H7 (cell line): ENCODE measurements around the gene ZBTB11. TPM values are rescaled to one million over a fixed set of nuclear protein-coding genes. Genes with fewer than 3 reads are reported as not detected.

Experiments used
- DNase-seq: peaks from one replicate; pipeline ENCODE4 v3.0.0; 2012
- H3K27me3 ChIP-seq: 2 replicates; pipeline ENCODE4 v1.6.0; 2011; ENCODE audit warnings: mild to moderate bottlenecking, low read length; ENCODE audit not compliant: control insufficient read depth, insufficient read depth
- H3K36me3 ChIP-seq: replicated peaks from 2 replicates; pipeline ENCODE4 v1.5.1; 2011; ENCODE audit warnings: low read length; ENCODE audit not compliant: control insufficient read depth, insufficient read depth
- H3K4me3 ChIP-seq: 2 replicates; pipeline ENCODE4 v1.5.1; 2011; ENCODE audit warnings: low read depth, mild to moderate bottlenecking, control low read depth, low read length, moderate library complexity; ENCODE audit not compliant: insufficient read depth
- total RNA-seq: library from RNA; depleted of rRNA; stranded (reverse); fragments of >200 nt; shearing (Covaris generic); gene quantifications from 2 replicates; pipeline ENCODE4 v1.2.3, GENCODE V29; 2014

Gene ZBTB11
- total RNA-seq, 1 experiment from 2014 or later, result 15.3 TPM

DNA sequence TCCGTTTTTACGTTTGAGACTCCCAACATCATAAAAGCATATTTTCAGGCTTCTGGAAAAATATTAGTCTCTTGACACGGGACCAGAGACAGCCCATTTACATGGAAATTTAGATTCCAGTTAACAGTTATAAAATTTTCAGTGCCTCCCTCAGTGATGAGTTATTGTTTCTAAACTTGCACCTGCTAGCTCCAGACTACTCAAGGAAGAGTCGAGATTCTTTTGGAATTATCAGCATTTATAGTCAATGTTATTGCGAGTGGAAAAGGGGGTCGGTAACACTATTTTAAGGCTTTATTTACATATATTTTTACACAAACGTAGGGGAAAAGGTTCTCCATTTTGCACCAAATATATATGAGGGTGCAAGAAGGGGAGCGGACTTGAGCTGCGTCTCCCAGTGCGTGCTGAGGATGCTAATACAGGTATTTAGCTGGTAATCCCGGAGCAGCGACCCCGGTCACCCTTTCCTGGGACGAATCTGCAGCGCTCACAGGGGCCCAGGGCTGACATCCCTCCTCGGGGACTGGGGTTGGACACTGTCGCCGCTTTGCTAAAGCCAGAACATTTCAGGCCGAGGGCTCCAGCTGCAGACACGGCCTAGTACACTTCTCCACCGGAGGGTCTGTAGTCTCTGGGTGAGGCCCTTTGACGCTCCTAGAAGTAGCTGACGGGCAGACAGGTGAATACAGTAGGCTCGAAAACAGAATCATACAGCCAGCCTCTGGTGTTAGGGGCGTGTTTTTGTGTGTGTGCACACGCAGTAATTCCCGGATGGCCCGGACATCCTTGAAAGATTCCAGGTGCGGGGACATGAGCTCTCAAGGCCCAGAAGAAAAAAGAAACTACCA, 729 bp upstream of the ZBTB11 start:
- peaks cover 23% of the 10 kb centered on the region for H3K36me3 ChIP-seq
- H3K4me3 ChIP-seq, result peak overlapping the region; percentile 17; the same call in 1 of the 2 replicates
- peak; percentile 41 for DNase-seq
- H3K27me3 ChIP-seq, result no peaks in the 10 kb centered on the region

- no peaks in the 10 kb centered on the region for H3K27me3 ChIP-seq
- DNase-seq, result peak; percentile 98
- H3K4me3 ChIP-seq, result peak overlapping the region; percentile 96
- peaks cover 11% of the 10 kb centered on the region for H3K36me3 ChIP-seq
These were observed 642 bp downstream of the ZBTB11 start for GRCh38 chr3:101676216-101676764.

DNA sequence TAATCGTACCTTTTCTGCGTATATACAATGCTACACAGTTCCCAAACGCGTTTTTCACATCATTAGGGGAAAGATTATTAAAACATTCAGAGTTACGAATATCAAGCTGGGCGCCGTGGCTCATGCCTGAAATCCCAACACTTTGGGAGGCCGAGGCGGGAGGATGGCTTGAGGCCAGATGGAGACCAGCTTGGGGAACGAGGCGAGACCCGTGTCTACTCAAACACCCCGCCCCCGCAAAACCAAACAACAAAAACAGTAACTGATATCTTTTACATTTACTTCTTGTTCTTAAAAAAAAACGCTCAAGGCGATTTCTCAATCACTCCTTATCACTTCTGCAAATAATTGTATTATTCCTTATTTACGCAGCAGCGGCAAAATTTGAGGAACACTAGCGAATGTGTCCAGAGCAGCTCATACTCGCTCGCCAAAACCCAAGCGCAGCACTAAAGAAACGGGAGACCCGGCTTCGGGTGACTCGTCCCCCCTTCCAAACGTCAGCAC, 1.2 kb downstream of the ZBTB11 start:
- peak overlapping the region; percentile 96 for H3K4me3 ChIP-seq
- DNase-seq, result no peak
- H3K27me3 ChIP-seq, result no peaks in the 10 kb centered on the region
- peaks cover 9% of the 10 kb centered on the region for H3K36me3 ChIP-seq

DNA sequence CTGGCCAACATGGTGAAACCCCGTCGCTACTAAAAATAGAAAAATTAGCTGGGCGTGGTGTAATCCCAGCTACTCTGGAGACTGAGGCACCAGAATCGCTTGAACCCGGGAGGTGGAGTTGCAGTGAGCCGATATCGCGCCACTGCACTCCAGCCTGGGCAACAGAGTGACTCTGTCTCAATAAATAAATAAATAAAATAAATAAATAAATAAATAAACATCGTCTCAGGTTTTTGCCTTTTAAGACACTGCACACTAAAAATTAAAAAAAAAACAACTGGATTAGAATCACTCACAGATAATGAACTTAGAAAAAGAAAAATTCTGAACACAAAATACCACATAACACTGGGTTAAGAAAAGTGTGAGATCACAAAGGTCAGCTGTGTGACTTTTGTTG, 2.4 kb downstream of the ZBTB11 start:
- peaks cover 3% of the 10 kb centered on the region for H3K36me3 ChIP-seq
- H3K27me3 ChIP-seq, result no peaks in the 10 kb centered on the region
- DNase-seq, result no peak
- no peak overlapping the region for H3K4me3 ChIP-seq

DNA sequence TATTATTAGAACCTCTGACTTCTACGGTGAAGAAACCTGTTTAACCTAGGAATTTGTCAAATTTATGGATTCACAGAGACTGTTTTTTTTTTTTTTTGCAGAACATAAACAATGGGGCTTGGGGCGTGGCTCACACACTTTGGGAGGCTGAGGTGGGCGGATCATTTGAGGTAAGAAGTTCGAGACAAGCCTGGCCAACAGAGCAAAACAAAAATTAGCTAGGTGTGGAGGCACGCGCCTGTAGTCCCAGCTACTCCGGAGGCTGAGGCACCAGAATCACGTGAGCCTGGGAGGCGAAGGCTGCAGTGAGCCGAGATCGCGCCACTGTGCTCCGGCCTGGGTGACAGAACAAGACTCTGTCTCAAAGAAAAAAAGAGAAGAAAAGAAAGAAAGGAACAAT, 3.0 kb downstream of the ZBTB11 start:
- Histone ChIP-seq H3K27me3 (no peaks in the 10 kb centered on the region), H3K4me3 (no peak overlapping the region), H3K36me3 (peaks cover 3% of the 10 kb centered on the region)
- no peak for DNase-seq

DNA sequence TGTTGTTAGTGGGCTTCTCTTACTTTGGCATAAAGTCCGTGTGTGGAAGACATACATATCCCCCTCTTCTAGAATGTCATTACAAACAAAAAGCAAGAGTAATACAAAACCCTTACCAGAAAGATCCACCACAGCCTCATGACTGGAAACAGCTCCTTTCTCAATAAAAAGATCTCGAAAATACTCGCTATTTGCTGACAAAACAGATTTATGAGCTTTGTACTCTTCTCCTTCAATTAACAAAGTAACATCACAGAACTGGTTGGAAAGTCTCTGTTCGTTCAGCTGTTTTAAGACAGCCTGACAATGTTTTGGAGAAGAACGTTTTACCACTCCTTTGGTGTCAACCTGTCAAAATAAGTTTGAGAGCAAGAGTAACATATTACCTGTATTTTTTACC, 5.9 kb downstream of the ZBTB11 start:
- no peak overlapping the region for H3K4me3 ChIP-seq
- H3K36me3 ChIP-seq, result peaks cover 3% of the 10 kb centered on the region
- DNase-seq, result no peak
- H3K27me3 ChIP-seq, result no peaks in the 10 kb centered on the region

DNA sequence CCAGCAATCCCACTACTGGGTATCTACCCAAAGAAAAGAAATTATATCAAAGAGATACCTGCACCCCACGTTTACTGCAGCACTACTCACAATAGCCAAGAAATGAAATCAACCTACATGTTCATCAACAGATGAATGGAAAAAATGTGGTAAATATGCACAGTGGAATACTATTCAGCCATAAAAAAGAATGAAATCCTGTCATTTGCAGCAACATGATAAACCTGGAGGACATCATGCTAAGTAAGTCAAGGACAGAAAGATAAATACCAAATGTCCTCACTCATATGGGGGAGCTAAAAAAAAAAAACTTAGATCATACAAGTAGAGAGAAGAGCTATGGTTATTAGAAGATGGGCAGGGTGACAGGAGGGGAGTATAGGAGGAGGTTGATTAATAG, 9.1 kb downstream of the ZBTB11 start:
- Histone ChIP-seq H3K36me3 (peaks cover 3% of the 10 kb centered on the region), H3K4me3 (no peak overlapping the region), H3K27me3 (no peaks in the 10 kb centered on the region)
- no peak for DNase-seq

DNA sequence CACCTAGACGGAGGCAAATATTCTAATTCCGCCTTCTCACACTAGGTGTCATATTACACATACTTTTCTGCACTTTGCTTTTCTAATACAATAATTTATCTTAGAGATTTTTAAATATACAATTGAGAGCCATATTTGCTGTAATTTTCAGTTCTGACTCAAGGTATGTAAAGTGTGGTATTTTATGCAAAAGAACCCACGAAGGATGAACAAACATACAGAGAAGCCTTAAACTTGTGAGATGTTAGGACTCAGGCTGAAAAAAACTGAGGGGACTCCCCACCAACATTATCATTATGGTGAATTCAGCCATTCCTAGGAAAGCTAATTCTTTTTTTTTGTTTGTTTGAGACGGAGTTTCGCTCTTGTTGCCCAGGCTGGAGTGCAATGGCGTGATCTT, 9.6 kb downstream of the ZBTB11 start:
- H3K4me3 ChIP-seq, result no peak overlapping the region
- no peaks in the 10 kb centered on the region for H3K27me3 ChIP-seq
- DNase-seq, result no peak
- peaks cover 3% of the 10 kb centered on the region for H3K36me3 ChIP-seq

DNA sequence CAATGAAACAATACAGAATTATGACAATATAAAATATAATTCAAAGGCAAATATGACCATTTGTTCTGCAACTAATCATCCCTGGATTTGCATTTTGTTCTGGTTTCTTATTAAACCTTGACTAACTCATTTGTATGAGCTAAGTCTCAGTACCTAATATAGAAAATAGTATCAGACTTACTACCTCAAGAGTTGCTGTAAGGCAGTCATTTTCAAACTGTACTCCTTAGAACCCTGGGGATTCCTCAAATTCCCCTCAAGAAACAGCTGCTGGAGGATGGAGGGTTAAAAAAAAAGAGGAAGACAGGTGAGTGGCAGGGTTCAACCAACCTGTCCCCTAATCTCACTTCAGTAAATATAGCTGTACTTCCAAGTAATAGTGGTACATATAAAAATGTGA, 11.1 kb downstream of the ZBTB11 start:
- no peak for DNase-seq
- Histone ChIP-seq H3K4me3 (no peak overlapping the region), H3K27me3 (no peaks in the 10 kb centered on the region), H3K36me3 (peaks cover 2% of the 10 kb centered on the region)

GRCh38 chr3:101665357-101665756, 11.6 kb downstream of the ZBTB11 start:
- no peak for DNase-seq
- no peak overlapping the region for H3K4me3 ChIP-seq
- no peaks in the 10 kb centered on the region for H3K27me3 ChIP-seq
- H3K36me3 ChIP-seq, result peaks cover 3% of the 10 kb centered on the region

GRCh38 chr3:101660714-101661113, 16.2 kb downstream of the ZBTB11 start:
- no peaks in the 10 kb centered on the region for H3K27me3 ChIP-seq
- peaks cover 4% of the 10 kb centered on the region for H3K36me3 ChIP-seq
- DNase-seq, result no peak
- H3K4me3 ChIP-seq, result no peak overlapping the region

DNA sequence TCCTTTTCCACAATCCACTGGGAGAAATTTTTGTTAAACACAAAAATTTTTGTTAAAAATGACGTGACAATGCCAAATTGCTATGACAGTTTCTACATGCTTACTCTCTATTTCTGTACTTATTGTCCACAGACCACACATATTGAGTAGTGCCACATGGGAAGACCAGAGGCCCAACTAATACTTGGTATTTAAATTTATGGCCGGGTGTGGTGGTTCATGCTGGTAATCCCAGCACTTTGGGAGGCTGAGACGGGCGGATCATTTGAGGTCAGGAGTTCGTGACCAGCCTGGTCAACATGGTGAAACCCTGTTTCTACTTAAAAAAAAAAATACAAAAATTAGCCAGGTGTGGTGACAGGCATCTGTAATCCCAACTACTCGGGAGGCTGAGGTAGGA, 20.3 kb downstream of the ZBTB11 start:
- Histone ChIP-seq H3K4me3 (no peak overlapping the region), H3K27me3 (no peaks in the 10 kb centered on the region), H3K36me3 (peaks cover 17% of the 10 kb centered on the region)
- no peak for DNase-seq

DNA sequence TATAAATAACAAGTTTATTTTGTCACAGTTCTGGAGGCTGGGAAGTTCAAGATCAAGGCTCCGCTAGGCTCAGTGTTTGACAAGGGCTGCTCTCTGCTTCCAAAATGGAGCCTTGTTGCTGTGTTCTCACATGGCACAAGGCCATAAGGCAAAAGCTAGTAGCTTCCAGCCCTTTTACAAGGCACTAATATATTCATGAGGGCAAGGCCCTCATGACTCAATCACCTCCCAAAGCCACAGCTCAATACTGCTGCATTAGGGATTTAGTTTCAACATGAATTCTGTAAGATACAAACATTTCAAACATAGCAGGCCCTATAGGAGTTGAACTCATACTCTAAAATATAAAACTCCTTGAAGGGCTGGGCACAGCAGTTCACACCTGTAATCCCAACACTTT, 30.2 kb downstream of the ZBTB11 start:
- Histone ChIP-seq H3K27me3 (no peaks in the 10 kb centered on the region), H3K4me3 (no peak overlapping the region), H3K36me3 (peaks cover 2% of the 10 kb centered on the region)
- no peak for DNase-seq

DNA sequence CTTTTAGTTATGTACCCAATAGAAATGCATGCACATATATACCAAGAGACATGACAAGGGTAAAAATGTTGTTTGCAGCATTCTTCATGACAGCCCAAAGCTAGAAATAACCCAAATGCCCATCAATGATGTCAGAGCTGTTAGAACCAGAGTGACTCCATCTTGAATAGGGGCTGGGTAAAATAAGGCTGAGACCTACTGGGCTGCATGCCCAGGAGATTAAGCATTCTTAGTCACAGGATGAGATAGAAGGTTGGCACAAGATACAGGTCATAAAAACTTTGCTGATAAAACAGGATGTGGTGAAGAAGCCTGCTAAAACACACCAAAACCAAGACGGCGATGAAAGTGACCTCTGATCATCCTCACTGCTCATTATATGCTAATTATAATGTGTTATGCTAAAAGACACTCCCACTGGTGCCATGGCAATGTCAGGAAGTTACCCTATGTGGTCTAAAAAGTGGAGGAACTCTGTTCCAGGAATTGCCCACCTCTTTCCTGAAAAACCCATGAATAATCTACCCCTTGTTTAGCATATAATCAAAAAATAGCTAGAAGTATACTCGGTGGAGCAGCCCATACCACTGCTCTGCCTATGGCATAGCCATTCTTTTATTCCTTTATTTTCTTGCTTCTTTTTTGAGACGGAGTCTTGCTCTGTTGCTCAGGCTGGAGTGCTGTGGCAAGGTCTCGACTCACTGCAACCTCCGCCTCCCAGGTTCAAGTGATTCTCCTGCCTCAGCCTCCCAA, 32.9 kb downstream of the ZBTB11 start:
- no peak for DNase-seq
- peaks cover 2% of the 10 kb centered on the region; the same call in 1 of the 2 replicates for H3K36me3 ChIP-seq
- no peak overlapping the region for H3K4me3 ChIP-seq
- no peaks in the 10 kb centered on the region for H3K27me3 ChIP-seq
